ENCODE results near the gene DMWD.

DMWD gene

DNA sequence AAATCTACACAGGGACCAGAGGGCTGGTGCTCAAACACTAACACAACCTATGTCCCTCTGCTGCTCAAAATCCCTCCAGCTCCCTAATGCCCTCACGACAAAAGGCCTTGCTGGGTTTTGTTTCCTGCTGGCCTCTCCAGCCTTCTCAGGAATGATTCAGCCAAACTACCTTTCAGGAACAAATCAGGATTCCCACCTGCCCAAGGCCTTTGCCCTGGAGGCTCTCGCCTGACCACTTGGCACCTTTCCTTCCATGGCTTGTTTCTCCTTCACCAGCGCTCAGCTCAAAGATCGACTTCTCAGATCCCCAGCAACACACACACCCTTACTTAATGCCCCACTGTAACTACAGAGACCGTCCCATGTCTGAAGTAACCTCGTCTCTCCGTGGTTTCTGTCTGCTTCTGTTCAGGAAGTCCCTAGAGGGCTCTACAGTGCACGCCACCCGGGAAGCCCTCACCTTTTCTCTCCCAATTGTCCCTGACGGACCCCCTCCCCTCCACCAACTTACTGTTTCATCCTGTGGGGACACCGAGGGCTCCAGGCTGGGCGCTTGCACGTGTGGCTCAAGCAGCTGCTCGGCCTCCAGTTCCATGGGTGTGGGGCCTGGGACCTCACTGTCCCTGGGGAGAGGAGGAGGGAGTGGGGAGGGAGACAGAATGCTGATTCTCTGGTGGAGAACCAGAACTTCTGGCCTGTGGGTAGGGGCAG lies 20.4 kb downstream of the DMWD start:
- in situ Hi-C loops (cut with HindIII; ENCODE audit: low sequenced_read_pairs): loop anchor here (5.0 kb wide), 1 partner anchor 40 kb away; the partner anchor contains the start of genes FBXO46 and MEIOSIN

DNA sequence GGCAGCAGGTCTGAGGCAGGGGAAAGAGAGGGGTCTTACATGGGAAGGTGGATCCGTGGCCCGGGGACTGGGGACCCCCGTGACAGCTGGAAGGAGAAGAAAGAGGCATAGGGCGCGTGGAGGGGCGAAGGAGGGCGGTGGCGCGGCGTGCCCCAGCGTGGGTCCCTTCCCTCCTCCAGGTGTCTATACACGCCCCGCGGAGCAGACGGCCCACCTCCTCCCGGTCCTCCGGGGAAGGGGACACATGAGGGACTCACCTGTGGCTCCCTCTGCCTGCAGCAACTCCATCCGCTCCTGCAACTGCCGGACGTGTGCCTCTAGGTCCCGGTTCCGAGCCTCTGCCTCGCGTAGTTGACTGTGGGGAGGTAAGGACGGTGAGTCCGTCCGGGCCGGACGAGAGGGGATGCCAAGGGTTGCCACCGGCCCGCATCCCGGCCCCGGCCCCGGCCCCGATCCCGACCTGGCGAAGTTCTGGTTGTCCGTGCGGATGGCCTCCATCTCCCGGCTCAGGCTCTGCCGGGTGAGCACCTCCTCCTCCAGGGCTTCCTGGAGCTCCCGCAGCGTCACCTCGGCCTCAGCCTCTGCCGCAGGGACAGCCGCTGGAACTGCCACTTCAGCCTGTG lies 21.2 kb downstream of the DMWD start:
- in situ Hi-C loops (cut with HindIII; ENCODE audit: low sequenced_read_pairs): loop anchor here (5.0 kb wide), 1 partner anchor 39 kb away; the partner anchor contains the start of genes FBXO46 and MEIOSIN

DNA sequence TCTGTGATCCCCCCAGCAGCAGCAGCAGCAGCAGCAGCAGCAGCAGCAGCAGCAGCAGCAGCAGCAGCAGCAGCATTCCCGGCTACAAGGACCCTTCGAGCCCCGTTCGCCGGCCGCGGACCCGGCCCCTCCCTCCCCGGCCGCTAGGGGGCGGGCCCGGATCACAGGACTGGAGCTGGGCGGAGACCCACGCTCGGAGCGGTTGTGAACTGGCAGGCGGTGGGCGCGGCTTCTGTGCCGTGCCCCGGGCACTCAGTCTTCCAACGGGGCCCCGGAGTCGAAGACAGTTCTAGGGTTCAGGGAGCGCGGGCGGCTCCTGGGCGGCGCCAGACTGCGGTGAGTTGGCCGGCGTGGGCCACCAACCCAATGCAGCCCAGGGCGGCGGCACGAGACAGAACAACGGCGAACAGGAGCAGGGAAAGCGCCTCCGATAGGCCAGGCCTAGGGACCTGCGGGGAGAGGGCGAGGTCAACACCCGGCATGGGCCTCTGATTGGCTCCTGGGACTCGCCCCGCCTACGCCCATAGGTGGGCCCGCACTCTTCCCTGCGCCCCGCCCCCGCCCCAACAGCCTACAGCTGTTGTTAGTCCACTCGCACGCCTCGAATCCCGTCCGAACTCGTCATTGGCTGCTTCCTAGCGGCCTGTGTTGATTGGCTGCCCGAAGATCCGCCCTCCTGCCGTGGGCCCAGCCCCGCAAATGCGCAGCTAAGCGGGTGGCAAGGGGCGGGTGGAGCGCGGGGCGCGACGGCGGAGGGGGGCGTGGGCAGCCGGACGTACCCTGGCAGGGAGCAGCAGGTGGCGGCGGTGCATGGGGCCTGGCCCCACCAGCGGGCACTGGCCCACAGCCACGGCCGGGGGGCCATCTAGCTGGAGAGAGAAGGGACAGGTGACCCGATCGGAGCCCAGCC lies 22.2 kb downstream of the DMWD start:
- in situ Hi-C loops (cut with HindIII; ENCODE audit: low sequenced_read_pairs): loop anchor here (5.0 kb wide), 1 partner anchor 38 kb away; the partner anchor contains the start of genes FBXO46 and MEIOSIN

DNA sequence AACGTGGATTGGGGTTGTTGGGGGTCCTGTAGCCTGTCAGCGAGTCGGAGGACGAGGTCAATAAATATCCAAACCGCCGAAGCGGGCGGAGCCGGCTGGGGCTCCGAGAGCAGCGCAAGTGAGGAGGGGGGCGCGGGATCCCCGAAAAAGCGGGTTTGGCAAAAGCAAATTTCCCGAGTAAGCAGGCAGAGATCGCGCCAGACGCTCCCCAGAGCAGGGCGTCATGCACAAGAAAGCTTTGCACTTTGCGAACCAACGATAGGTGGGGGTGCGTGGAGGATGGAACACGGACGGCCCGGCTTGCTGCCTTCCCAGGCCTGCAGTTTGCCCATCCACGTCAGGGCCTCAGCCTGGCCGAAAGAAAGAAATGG lies 22.8 kb downstream of the DMWD start:
- in situ Hi-C loops (cut with HindIII; ENCODE audit: low sequenced_read_pairs): loop anchor here (5.0 kb wide), 1 partner anchor 38 kb away; the partner anchor contains the start of genes FBXO46 and MEIOSIN

DNA sequence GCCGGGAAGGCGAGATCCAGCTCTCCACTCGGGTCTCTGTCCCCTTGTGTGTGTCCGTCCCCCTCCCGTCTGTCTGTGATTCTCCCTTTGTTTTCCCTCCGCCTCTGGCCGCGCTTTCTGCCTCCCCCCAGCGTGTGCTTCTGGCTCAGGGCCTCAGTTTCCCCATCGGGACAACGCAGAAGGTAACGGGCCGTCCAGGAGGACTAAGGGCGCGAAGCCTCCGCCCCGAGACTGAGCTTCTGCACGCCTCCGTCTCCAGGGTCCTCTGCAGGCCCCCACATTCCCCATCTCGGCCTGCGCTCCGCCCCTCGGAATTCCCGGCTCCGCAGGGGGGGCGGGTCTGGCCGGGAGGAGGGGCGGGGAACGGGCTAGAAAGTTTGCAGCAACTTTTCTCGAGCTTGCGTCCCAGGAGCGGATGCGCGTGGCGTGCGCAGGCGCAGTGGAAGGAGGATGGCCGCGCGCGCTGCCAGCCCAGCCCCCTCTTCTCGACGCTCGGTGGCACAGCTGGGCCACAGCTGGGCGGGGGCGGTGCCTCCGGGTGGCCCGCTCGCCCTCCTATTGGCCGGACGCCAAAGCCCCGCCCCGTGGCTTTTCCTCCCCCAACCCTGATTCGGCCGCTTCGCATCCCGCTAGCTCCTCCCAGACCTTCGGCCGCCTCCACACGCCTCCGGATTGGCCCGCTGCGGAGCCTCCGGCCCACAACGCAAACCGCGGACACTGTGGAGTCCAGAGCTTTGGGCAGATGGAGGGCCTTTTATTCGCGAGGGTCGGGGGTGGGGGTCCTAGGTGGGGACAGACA lies 23.5 kb downstream of the DMWD start, which contains the start of gene SIX5:
SIX5 (minus strand) TSS at position 269 of the 799 bp plus-strand sequence. CDS start 408 bp downstream, outside the sequence.
- in situ Hi-C loops (cut with HindIII; ENCODE audit: low sequenced_read_pairs): no loop called here

DNA sequence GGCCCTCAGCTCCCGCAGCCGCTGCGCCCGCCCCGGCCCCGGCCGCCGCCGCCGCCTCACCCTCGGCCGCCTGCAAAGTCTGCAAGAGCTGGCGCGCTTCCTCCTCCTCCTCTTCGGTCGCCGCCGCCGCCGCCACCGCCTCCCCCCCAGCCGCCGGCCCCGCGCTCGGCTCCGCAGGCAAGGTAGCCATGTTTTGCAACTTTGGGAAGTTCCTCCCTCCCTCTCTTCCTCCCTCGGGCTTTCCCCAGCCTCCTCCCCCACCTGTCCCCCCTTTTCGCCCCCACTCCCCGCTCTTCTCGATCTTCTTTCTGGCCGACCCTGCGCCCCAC lies 24.0 kb downstream of the DMWD start:
- in situ Hi-C loops (cut with HindIII; ENCODE audit: low sequenced_read_pairs): no loop called here

DNA sequence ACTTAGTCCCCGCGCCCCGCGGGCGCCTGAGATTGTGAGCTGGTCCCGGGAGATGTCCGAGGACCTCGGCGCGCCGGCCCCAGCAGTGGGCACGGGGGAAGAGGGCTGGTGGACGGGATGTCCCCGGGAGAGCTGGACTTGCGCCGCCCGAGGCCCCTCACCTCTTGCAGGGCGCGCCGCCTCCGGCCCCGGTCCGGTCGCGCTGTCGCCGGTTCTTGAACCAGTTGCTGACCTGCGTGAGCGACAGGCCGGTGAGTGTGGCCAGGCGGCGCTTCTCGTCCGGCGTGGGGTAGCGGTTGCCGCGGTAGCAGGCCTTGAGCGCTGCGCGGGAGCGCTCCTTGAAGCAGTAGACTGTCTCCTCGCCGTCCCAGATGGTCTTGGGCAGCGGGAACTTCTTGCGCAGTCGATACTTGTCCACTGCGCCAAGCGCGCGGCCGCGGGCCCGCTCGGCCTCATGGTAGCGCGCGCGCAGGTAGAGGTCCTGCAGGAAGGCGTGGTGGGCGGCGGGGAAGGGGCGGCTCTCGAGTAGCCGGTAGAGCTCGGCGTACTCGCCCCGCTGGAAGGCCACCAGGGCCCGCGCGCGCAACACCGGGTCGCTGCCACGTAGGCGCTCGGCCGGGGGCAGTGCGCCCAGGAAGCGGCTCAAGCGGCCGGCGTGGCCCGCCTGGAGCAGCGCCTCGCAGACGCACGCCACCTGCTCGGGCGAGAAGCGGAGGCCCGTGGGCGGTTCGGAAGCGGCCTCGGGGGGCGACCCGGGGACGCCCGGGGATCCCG lies 24.6 kb downstream of the DMWD start:
- in situ Hi-C loops (cut with HindIII; ENCODE audit: low sequenced_read_pairs): no loop called here

DNA sequence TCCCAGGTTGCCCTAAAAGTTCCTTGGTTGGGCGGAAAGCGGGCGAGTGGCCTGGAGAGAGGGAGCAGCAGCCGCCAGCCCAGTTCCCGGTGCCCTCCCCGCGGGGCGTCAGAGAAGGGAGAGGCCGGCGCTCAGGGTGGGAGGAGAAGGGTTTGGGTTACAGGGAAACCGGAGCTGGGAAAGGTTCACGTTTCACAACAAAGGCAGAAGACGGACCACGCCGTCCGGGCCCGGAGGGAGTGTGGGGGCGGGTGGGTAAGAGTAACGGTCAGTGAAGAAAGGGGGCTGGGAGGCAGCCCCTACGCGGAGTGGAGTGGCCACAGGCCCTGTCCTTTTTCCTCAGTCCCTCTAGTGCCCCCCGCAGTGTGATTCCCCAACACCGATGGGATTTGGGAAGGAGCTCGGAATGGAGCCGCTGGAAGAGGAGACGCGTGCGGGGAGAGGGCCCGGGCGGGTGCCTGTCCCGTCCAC lies 25.2 kb downstream of the DMWD start:
- in situ Hi-C loops (cut with HindIII; ENCODE audit: low sequenced_read_pairs): no loop called here

DNA sequence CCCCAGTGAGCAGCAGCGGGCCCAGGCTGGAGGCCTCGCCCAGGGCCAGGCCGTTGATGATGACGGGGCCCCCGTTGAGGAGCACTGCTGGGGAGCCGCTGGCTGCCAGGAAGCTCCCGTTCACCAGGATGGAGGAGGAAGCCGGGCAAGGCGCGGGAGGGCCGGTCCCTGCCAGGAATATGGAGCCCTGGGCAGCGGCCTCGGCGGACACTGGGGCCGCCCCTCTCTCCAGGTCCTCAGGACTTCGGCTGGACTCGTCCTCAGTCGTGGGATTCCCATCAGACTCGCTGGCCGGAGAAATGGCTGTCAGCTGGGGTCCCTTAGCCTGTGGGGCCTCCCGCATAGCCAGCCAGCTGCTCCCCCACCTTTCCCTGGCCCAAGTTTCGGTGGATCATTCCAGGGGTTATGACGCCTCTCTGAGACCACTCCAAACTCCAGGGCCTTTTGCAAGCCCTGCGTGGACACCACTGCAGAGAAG lies 25.7 kb downstream of the DMWD start:
- in situ Hi-C loops (cut with HindIII; ENCODE audit: low sequenced_read_pairs): no loop called here

DNA sequence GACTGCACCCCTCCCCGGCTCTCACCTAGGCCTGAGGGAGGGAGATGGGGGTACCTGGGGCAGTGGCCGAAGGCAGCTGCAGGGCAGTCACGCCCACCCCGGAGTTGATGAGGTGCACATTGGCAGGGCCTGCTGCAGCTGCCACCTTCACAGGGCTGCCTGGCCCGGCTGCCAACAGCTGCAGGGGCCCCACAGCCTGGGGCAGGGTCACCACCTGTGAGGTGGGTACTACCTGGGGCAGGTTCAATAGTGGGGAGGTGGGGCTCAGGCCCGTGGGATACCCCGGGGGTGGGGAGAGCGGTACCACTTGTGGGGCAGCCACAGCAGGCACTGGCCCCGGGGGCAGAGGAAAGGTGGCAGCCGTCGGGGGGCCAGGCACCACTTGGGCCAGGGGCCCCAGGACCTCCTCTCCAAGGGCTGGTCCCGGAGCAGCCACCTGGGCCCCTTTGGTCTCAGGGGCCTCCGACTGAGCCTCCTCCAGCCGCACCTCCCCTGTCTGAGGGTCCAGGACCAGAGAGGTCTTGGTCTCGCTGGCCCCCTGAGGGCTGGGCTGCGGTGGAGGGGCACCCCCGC lies 26.3 kb downstream of the DMWD start:
- in situ Hi-C loops (cut with HindIII; ENCODE audit: low sequenced_read_pairs): no loop called here

DNA sequence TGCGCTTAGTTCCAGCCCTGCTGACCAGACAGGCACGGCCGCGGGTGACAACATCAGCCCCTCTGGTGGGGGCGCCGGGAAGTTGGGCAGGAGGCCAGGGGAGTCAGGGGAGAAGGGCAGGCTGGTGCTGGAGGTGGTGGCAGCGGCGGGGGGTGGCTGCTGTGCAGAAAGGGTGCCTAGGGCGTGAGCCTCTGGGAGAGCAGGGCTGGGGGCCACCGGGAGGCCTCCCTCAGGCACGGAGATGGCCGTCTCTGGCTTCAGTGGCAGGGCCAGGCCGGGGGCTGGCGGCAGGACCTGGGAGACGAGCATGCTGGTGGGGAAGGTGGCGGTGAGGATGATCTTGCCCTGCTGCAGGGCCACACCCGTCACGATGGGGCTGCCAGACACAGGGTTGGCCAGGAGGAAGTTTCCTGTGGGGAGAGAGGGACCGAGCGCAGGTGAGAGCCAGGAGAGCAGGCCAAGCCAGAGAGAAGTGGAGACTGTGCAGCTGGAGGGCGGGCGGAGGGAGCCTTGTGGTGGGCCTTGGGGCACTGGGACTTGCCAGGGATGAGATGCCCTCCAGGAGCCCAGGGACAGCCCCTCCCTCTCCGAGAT lies 26.8 kb downstream of the DMWD start:
- in situ Hi-C loops (cut with HindIII; ENCODE audit: low sequenced_read_pairs): no loop called here

DNA sequence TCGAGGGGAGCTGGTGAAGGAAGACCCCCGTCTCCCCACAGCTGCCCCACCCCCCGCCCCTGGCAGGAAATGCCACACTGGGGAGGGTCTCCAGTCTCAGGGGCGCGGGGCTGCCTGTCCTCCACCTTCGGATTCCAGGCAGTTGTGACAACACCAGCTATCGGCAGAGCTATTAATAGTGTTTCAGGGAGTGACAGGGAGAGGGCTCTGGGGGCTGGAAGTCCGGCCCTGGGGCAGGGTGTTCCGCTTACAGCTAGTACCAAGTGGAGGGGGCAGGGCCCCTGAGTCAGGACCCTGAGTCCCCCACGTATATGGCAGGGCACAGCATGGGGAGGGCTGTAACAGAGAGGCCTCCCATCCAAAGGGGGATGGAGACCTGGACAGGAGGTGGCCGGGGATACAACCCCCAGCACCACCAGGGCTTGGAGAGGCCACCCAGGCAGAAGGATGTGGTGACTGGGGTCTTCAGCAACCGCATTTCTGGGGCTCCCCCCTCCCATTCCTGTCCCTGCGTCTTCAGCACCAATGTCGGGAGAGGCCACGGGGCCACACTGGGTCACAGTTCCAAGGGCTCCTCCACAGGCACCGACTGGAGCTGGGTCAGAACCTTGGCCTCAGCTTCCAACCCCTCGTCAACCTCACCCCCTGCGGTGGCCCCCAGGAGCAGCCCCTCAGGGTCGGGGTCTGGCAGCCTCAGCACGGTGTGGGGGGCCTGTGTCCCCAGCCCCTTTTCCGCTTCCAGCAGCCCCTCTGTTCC lies 27.5 kb downstream of the DMWD start:
- in situ Hi-C loops (cut with HindIII; ENCODE audit: low sequenced_read_pairs): no loop called here

DNA sequence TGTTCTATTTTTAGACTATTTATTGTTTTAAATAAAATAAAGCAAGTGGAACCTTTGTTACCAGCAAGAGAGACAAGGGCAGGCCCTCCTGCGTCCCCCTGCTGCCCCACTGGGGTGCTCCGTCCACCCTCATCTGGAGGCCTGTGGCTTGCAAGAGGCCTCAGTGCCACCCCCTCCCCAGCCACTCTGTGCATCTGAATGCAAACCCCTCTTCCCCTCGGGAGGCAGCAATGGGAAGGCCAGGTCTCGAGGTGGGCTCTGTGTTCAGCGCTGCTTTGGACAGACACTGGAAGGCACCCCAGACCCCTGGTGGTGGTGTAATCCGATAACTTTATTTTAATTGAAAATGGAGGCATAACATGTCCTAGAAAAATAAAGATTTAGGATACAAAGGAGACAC lies 28.2 kb downstream of the DMWD start:
- in situ Hi-C loops (cut with HindIII; ENCODE audit: low sequenced_read_pairs): no loop called here

DNA sequence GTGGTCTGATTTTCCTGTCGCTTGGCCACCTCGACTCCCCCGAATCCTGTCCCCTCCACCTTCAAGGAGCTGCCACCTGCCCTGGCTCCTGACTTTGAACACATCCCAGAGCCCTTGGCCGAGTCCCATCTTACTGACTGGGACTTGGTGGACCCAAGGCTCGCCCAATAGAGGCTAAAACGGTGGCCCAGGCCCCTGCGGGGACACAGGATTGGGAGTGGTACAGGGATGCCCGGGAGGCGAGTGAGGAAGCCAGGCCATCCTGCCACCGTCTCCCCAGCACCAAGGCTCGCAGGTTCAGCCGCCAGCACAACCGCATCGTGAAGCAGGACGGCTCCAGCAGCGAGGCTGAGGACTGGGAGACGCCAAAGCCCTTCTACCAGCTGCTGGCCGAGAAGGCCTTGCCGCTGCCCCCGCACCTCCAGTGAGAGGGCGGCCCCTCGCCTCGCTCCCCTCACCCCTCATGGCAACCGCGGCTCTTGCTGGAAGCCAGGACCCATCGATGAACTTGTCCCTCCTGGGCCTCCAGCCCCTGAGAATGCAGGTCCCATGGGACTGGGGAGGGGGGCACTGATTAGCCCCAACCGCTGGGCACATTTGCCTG lies 28.9 kb downstream of the DMWD start:
- in situ Hi-C loops (cut with HindIII; ENCODE audit: low sequenced_read_pairs): no loop called here

DNA sequence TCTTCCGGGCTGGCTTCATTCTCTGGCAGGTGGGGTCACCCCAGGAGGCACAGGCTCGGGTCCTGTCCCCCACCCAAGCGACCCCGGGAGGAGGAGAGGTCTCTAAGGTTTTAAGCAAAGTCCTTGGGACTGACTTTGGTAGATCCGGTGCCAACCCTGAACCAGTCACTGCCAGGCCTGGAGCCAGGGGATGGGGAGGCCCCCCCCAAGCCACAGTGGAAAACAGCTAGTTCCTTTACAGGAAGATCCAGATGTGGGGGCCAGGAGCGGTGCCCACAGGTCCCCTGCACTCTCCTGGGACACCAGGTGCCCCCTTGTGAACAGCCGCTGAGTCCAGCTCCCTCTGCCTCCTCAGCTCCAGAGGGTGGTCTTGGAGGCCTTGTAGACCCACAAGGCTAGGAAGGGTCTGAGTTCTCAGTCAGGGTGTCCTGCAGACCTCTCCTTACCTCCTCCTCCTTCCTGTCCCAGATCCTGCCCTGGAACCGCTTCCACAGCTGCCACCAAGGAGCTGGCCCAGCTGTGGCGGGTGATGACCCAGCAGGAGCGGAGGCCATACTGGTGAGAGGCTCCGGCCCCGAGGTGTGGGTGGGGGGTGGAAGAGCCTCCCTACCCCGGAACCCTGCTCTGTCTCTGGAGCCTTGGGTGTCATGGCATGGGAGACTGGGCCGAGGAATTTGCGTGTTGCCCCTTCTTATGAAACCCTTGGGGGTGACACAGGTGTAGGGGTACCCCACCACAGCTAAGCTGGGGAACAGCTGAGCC lies 29.6 kb downstream of the DMWD start:
- in situ Hi-C loops (cut with HindIII; ENCODE audit: low sequenced_read_pairs): no loop called here

DNA sequence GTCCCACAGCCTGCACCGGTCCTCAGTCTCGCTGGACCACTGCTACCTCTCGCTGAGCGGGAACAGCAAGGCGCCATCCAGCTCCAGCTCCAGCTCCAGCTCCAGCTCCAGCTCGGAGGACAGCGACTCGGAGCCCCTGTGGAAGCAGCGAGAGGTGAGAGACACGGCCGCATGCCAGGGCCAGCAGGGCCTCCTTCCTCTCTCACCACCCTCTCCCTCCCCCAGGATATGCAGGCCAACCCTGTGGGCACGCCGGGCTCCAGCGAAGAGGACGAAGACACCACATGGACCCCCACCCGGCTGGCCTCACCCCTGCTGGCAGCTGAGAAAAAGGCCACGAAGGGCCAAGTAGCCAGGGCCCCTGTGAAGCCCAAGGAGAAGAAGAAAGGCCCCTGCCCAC lies 30.9 kb downstream of the DMWD start:
- in situ Hi-C loops (cut with HindIII; ENCODE audit: low sequenced_read_pairs): no loop called here

DNA sequence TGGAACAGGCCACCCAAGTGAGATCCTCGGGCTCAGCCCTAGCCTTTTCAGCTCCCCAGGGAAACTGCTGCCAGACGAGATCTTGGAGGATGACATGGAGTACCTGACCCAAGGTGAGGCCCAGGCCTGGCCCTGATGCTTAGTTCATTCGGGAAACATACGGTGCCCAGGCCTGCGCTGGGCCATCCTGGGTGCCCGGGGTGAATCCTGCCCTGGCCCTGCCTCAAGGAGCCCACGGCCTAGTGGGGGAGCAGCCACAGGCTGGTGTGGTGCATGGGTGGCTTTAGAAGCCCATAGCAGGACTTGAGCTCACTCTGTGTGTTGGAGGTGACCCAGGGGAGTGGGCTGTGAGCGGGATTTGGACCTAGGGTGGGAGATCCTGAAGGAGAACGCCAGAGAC lies 33.7 kb downstream of the DMWD start:
- in situ Hi-C loops (cut with HindIII; ENCODE audit: low sequenced_read_pairs): no loop called here
